ENCODE data around the gene HNRNPK. TPM values are rescaled to one million over a fixed set of nuclear protein-coding genes. Genes with fewer than 3 reads are reported as not detected.

The HNRNPK gene
- total RNA-seq, 1 donor from 2014 or later: 720 TPM

GRCh38 chr9:83919111-83919510, 60.9 kb downstream of the HNRNPK start:
- TF ChIP-seq, protein P1, sequence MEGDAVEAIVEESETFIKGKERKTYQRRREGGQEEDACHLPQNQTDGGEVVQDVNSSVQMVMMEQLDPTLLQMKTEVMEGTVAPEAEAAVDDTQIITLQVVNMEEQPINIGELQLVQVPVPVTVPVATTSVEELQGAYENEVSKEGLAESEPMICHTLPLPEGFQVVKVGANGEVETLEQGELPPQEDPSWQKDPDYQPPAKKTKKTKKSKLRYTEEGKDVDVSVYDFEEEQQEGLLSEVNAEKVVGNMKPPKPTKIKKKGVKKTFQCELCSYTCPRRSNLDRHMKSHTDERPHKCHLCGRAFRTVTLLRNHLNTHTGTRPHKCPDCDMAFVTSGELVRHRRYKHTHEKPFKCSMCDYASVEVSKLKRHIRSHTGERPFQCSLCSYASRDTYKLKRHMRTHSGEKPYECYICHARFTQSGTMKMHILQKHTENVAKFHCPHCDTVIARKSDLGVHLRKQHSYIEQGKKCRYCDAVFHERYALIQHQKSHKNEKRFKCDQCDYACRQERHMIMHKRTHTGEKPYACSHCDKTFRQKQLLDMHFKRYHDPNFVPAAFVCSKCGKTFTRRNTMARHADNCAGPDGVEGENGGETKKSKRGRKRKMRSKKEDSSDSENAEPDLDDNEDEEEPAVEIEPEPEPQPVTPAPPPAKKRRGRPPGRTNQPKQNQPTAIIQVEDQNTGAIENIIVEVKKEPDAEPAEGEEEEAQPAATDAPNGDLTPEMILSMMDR (IDR thresholded peaks at IDR 0.05; ENCODE audit: unreplicated experiment): no peak
- Mint-ChIP-seq H3K27me3 (no peaks in the 10 kb centered on the region), H3K36me3 (ENCODE audit: insufficient read depth) (peaks cover 8% of the 10 kb centered on the region), H3K27ac (no peak overlapping the region), H3K9me3 (ENCODE audit: low read depth) (no peaks in the 10 kb centered on the region), H3K4me1 (ENCODE audit: low read depth) (peaks cover 7% of the 10 kb centered on the region), H3K4me3 (ENCODE audit: low read depth) (peak overlapping the region; percentile 44)
- DNase-seq (ENCODE audit: low spot score, unreplicated experiment): no peak

Small RNA genes lying within 50 kb of the gene (microRNA-seq; reads per million reads assigned to microRNA genes)
- gene MIR7-1 (ENCODE audit: borderline number of aligned reads, unreplicated experiment): 431 reads per million, percentile 71 among the genes with 10 or more reads in this experiment

Other genes with a start within 250 kb of the HNRNPK start
- 22.0 and 22.9 TPM in 2 replicates for gene GKAP1, start 162.4 kb downstream of the HNRNPK start, total RNA-seq
- gene KIF27, start 58.8 kb downstream of the HNRNPK start, total RNA-seq: 22.5 and 24.6 TPM in 2 replicates
- gene RMI1, start 590 bp upstream of the HNRNPK start, total RNA-seq: 17.0 and 19.0 TPM in 2 replicates

Data from progenitor cell of endocrine pancreas (in vitro differentiated cells).